Mesenchymal stem cell (in vitro differentiated cells and primary cell): Measurements from ENCODE around the gene NLGN1.
"Not testable (repeated sequence)": the region's sequence is repeated elsewhere in the genome, so short reads cannot be mapped to it uniquely, and the experiment has no call there.

ENCODE experiments used
- DNase-seq: peaks from one replicate; pipeline ENCODE4 v3.0.0-alpha.2; 2013
- H2AFZ ChIP-seq: one replicate; pipeline ENCODE4 v1.6.1; 2013; ENCODE audit warnings: low read depth, mild to moderate bottlenecking, control low read depth, inconsistent platforms, low read length, moderate library complexity
- H2AK5ac ChIP-seq: 2 replicates; pipeline ENCODE4 v1.6.1; 2013; ENCODE audit warnings: low read length, moderate library complexity, mild to moderate bottlenecking, inconsistent platforms; ENCODE audit not compliant: severe bottlenecking
- H2BK120ac ChIP-seq: one replicate; pipeline ENCODE4 v1.6.1; 2013; ENCODE audit warnings: low read depth, mild to moderate bottlenecking, inconsistent platforms, low read length, moderate library complexity
- H2BK12ac ChIP-seq, 2 experiments: one replicate each; pipeline ENCODE4 v1.6.1; 2013; ENCODE audit warnings: inconsistent platforms in 2 of 2, low read length in 2 of 2, mild to moderate bottlenecking in 2 of 2, moderate library complexity in 2 of 2, control low read depth in 1 of 2
- H2BK15ac ChIP-seq: one replicate; pipeline ENCODE4 v1.6.1; 2013; ENCODE audit warnings: mild to moderate bottlenecking, low read depth, inconsistent platforms; ENCODE audit not compliant: poor library complexity, severe bottlenecking
- H2BK5ac ChIP-seq: 2 replicates; pipeline ENCODE4 v1.6.1; 2013; ENCODE audit warnings: low read depth, mild to moderate bottlenecking, low read length, control low read depth, inconsistent platforms; ENCODE audit not compliant: poor library complexity, severe bottlenecking
- H3K14ac ChIP-seq, 2 experiments: one replicate each; pipeline ENCODE4 v1.6.1; 2013; ENCODE audit warnings: inconsistent platforms in 2 of 2, low read length in 2 of 2, control low read depth in 1 of 2, mild to moderate bottlenecking in 1 of 2, moderate library complexity in 1 of 2
- H3K18ac ChIP-seq, 2 experiments: one replicate each; pipeline ENCODE4 v1.6.1; 2013; ENCODE audit warnings: inconsistent platforms in 2 of 2, low read length in 2 of 2, control low read depth in 1 of 2, low read depth in 1 of 2, mild to moderate bottlenecking in 1 of 2
- H3K23ac ChIP-seq, 2 experiments: one replicate each; pipeline ENCODE4 v1.6.1; 2013; ENCODE audit warnings: inconsistent platforms in 2 of 2, low read length in 2 of 2, mild to moderate bottlenecking in 2 of 2, moderate library complexity in 2 of 2, control low read depth in 1 of 2
- H3K27ac ChIP-seq: 2 replicates; pipeline ENCODE4 v1.5.1; 2013; ENCODE audit warnings: mild to moderate bottlenecking, moderate library complexity, low read length, control low read depth, inconsistent platforms; ENCODE audit not compliant: poor library complexity, severe bottlenecking
- H3K27me3 ChIP-seq, 2 experiments: 2 replicates each; pipeline versions ENCODE4 v1.6.1 to v1.7.0; 2013; ENCODE audit warnings: low read length in 2 of 2, mild to moderate bottlenecking in 2 of 2, moderate library complexity in 2 of 2, control low read depth in 1 of 2, inconsistent platforms in 1 of 2; ENCODE audit not compliant: control insufficient read depth in 1 of 2, insufficient read depth in 1 of 2
- H3K36me3 ChIP-seq, 2 experiments: 2 replicates each; pipeline versions ENCODE4 v1.6.1 to v1.7.0; 2013; ENCODE audit warnings: low read length in 2 of 2, control low read depth in 1 of 2, inconsistent platforms in 1 of 2, low read depth in 1 of 2, mild to moderate bottlenecking in 1 of 2; ENCODE audit not compliant: insufficient read depth in 2 of 2, control insufficient read depth in 1 of 2
- H3K4ac ChIP-seq, 2 experiments: one replicate each; pipeline ENCODE4 v1.6.1; 2013; ENCODE audit warnings: inconsistent platforms in 2 of 2, low read length in 2 of 2, mild to moderate bottlenecking in 2 of 2, moderate library complexity in 2 of 2, control low read depth in 1 of 2, low read depth in 1 of 2
- H3K4me1 ChIP-seq: 2 replicates; pipeline ENCODE4 v1.6.1; 2013; ENCODE audit warnings: low read depth, low read length, control low read depth; ENCODE audit not compliant: control insufficient read depth, insufficient read depth
- H3K4me2 ChIP-seq: 2 replicates; pipeline ENCODE4 v1.6.1; 2013; ENCODE audit warnings: low read length, mild to moderate bottlenecking, inconsistent platforms; ENCODE audit not compliant: poor library complexity, severe bottlenecking
- H3K4me3 ChIP-seq, 2 experiments: 2 replicates each; pipeline versions ENCODE4 v1.5.1 to v1.7.0; 2013; ENCODE audit warnings: low read length in 2 of 2, mild to moderate bottlenecking in 2 of 2, control low read depth in 1 of 2, low read depth in 1 of 2; ENCODE audit not compliant: insufficient read depth in 1 of 2
- H3K79me1 ChIP-seq: replicated peaks from 2 replicates; pipeline ENCODE4 v1.6.1; 2013; ENCODE audit warnings: mild to moderate bottlenecking, control low read depth, low read length, inconsistent platforms; ENCODE audit not compliant: poor library complexity, severe bottlenecking
- H3K9ac ChIP-seq: 2 replicates; pipeline ENCODE4 v1.7.0; 2013; ENCODE audit warnings: mild to moderate bottlenecking, low read length, moderate library complexity
- H3K9me3 ChIP-seq: 2 replicates; pipeline ENCODE4 v1.7.0; 2013; ENCODE audit warnings: mild to moderate bottlenecking, low read length; ENCODE audit not compliant: control insufficient read depth
- H4K8ac ChIP-seq: one replicate; pipeline ENCODE4 v1.6.1; 2013; ENCODE audit warnings: inconsistent platforms, mild to moderate bottlenecking, low read length, moderate library complexity
- H4K91ac ChIP-seq: one replicate; pipeline ENCODE4 v1.6.1; 2013; ENCODE audit warnings: mild to moderate bottlenecking, low read length, inconsistent platforms
- WGBS: methylation state at CpG from one replicate; pipeline ENCODE4 v1.1.7; 2013; ENCODE audit warnings: mixed read lengths; 5-methylcytosine and 5-hydroxymethylcytosine counted together

NLGN1 gene

DNA sequence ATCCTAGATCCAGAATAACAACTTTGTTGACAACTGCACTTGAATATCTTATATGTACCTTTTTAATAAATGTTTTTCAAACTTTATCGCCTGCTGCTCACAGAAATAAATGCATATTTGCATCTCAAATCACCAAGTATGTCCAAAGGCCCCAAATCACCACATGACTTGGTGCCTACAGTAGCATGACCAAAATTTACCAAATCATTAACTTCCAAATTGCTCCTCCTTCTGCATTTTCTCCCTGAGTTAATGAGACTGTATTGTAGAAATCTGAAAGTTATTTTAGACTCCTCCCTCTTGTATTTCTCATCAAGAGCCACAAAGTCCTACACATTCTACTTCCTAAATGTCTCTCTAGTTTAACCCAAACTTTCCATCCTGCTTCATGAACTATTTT is 826.1 kb downstream of the NLGN1 start:
- Histone ChIP-seq H3K18ac (no peak overlapping the region), H3K23ac (no peak overlapping the region), H4K8ac (no peak overlapping the region), H3K9ac (no peak overlapping the region), H2AFZ (no peak overlapping the region), H2BK5ac (no peak overlapping the region), H3K9me3 (no peaks in the 10 kb centered on the region), H3K4me1 (no peaks in the 10 kb centered on the region), H3K27ac (no peak overlapping the region), H2BK120ac (no peak overlapping the region), H2BK15ac (no peak overlapping the region), H2BK12ac (no peak overlapping the region), H3K4me2 (no peak overlapping the region), H3K14ac (no peak overlapping the region), H3K27me3 (no peaks in the 10 kb centered on the region), H4K91ac (no peak overlapping the region), H3K4ac (no peak overlapping the region), H2AK5ac (no peak overlapping the region), H3K79me1 (no peaks in the 10 kb centered on the region), H3K36me3 (no peaks in the 10 kb centered on the region), H3K4me3 (no peak overlapping the region)
- no peak for DNase-seq
- 100% methylated on average over 1 of the region's 1 CpG for whole genome bisulfite sequencing

DNA sequence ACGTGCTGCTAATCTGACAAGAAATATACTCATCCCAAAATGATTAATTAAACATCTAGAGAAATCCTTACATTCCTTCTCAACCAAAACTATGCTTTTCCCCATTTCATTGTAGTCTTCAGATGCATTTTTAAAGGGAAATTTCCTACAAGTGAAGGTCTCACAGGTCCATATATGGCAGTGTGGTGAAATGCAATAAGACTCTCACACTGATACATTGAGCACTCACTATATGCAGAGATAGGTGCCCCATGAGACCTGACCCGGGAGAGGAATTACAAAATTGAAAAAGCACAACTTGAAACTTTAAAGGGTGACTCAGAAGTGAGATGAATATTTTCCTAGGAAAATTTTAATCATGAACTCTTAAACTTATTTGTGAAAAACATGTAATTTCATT is 832.4 kb downstream of the NLGN1 start:
- no peak overlapping the region for H3K4me3 ChIP-seq
- no peaks in the 10 kb centered on the region for H3K4me1 ChIP-seq
- H3K9me3 ChIP-seq: no peaks in the 10 kb centered on the region
- H4K8ac ChIP-seq: no peak overlapping the region
- H3K14ac ChIP-seq: no peak overlapping the region
- no peak overlapping the region for H3K9ac ChIP-seq
- no peak overlapping the region for H2BK15ac ChIP-seq
- H3K4ac ChIP-seq: no peak overlapping the region
- H3K27me3 ChIP-seq: no peaks in the 10 kb centered on the region
- H2BK12ac ChIP-seq: no peak overlapping the region
- H2AFZ ChIP-seq: no peak overlapping the region
- no peak overlapping the region for H2BK5ac ChIP-seq
- no peaks in the 10 kb centered on the region for H3K36me3 ChIP-seq
- no peak overlapping the region for H2AK5ac ChIP-seq
- H2BK120ac ChIP-seq: no peak overlapping the region
- no peaks in the 10 kb centered on the region for H3K79me1 ChIP-seq
- no peak for DNase-seq
- 18% methylated on average over 1 of the region's 2 CpGs for WGBS
- no peak overlapping the region for H3K18ac ChIP-seq
- H3K23ac ChIP-seq: no peak overlapping the region
- no peak overlapping the region for H3K4me2 ChIP-seq
- H4K91ac ChIP-seq: no peak overlapping the region
- H3K27ac ChIP-seq: no peak overlapping the region

DNA sequence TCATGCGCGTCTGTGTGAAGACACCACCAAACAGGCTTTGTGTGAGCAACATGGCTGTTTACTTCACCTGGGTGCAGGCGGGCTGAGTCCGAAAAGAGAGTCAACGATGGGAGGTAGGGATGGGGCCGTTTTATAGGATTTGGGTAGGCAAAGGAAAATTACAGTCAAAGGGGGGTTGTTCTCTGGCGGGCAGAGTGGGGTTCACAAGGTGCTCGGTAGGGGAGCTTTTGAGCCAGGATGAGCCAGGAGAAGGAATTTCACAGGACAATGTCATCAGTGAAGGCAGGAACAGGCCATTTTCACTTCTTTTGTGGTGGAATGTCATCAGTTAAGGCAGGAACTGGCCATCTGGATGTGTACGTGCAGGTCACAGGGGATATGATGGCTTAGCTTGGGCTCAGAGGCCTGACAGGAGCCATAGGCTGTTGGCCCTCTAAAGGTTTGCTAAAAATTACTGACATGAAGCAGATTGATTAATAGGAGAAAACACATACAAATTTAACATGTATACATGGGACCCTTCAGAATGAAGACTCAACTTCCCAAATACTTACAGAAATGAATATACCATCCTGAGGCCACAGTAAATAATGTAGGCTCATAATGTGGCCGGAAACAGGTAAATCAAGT is 834.6 kb downstream of the NLGN1 start:
- not testable (repeated sequence) for H3K9ac ChIP-seq, DNase-seq, H2BK12ac ChIP-seq, H3K36me3 ChIP-seq, H3K79me1 ChIP-seq, H2BK15ac ChIP-seq, H3K4me2 ChIP-seq, H2BK5ac ChIP-seq, H3K4me3 ChIP-seq, H3K14ac ChIP-seq, H4K8ac ChIP-seq, H3K18ac ChIP-seq, H3K4me1 ChIP-seq, H3K27ac ChIP-seq, H2AK5ac ChIP-seq, H3K4ac ChIP-seq, H3K9me3 ChIP-seq, H3K27me3 ChIP-seq, H3K23ac ChIP-seq, H2AFZ ChIP-seq, H4K91ac ChIP-seq, H2BK120ac ChIP-seq
- 72% methylated on average over 10 of the region's 10 CpGs for WGBS

DNA sequence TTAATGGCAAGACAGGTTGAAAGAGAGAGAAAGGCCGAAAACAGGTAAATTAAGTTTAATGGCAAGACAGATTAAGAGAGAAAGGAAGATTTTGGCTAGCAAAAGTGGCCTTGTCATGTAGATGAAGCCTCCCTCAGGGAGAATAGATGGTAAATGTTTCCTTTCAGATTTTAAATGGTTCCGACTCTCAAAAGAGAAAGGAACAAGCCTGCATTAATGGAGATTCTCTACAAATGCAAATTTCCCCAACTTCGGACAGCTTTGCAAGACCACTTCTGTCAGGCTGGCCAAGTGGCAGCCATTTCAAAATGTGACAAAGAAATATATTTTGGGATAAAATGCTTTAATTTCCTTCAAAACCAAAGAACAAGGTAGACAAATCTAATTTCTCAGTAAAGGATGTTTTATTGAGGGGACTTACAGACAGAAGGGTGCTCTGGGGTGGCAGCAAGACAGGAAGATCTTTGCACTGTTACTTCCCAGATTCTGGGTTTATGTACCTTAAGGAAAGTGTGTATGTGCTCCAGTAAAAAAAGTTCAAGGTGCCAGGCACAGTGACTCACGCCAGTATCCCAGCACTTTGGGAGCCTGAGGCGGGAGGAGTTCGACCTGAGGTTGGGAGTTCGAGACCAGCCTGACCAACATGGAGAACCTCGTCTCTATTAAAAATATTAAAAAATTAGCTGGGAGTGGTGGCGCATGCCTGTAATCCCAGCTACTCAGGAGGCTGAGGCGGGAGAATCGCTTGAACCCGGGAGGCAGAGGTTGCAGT is 835.3 kb downstream of the NLGN1 start:
- Histone ChIP-seq H2BK15ac (no peak overlapping the region), H3K9me3 (peaks cover 4% of the 10 kb centered on the region), H4K8ac (no peak overlapping the region), H3K14ac (no peak overlapping the region), H3K4ac (no peak overlapping the region), H2BK12ac (no peak overlapping the region), H2BK5ac (no peak overlapping the region), H3K27me3 (no peaks in the 10 kb centered on the region), H3K4me2 (no peak overlapping the region), H3K36me3 (no peaks in the 10 kb centered on the region), H3K27ac (no peak overlapping the region), H2AK5ac (no peak overlapping the region), H3K4me3 (no peak overlapping the region), H4K91ac (no peak overlapping the region), H3K4me1 (no peaks in the 10 kb centered on the region), H2AFZ (no peak overlapping the region), H3K79me1 (no peaks in the 10 kb centered on the region), H3K9ac (no peak overlapping the region), H3K18ac (no peak overlapping the region), H2BK120ac (no peak overlapping the region), H3K23ac (no peak overlapping the region)
- no peak for DNase-seq
- 96% methylated on average over 8 of the region's 12 CpGs for WGBS
